BJ (cell line): ENCODE measurements around the gene PCSK2. TPM values are rescaled to one million over a fixed set of nuclear protein-coding genes. Genes with fewer than 3 reads are reported as not detected.

ENCODE experiments used
- CTCF ChIA-PET: fragments of 350-600 bp; formaldehyde crosslinking; extraction: SDS; loops from one replicate; lab custom pipeline; 2021; ENCODE audit warnings: antibody characterized with exemption, inconsistent platforms; lab: Yijun Ruan, JAX
- POLR2A ChIA-PET: fragments of 300-600 bp; sonication (Branson Sonifier 250); formaldehyde crosslinking; extraction: SDS; loops from one replicate; lab custom pipeline; 2021; ENCODE audit warnings: antibody characterized with exemption; lab: Charles Lee
- DNase-seq: peaks from one replicate; pipeline ENCODE4 v3.0.0-alpha.2; 2011; ENCODE audit warnings: low read depth
- H3K27me3 ChIP-seq: 2 replicates; pipeline ENCODE4 v1.6.0; 2011; ENCODE audit warnings: low read length; ENCODE audit not compliant: control insufficient read depth, insufficient read depth
- H3K36me3 ChIP-seq: 2 replicates; pipeline ENCODE4 v1.5.1; 2011; ENCODE audit warnings: low read length; ENCODE audit not compliant: control insufficient read depth, insufficient read depth
- H3K4me3 ChIP-seq: 2 replicates; pipeline ENCODE4 v1.5.1; 2011; ENCODE audit warnings: low read depth, mild to moderate bottlenecking, control low read depth, low read length
- CTCF ChIP-seq: IDR thresholded peaks from 2 replicates; pipeline ENCODE4 v1.5.1; 2011; ENCODE audit warnings: low read depth, mild to moderate bottlenecking, control low read depth, inconsistent platforms, low read length, moderate library complexity; ENCODE audit not compliant: insufficient read depth
- polyA plus RNA-seq: library from polyadenylated mRNA; depleted of rRNA; stranded (reverse); fragments of >200 nt; gene quantifications from 2 replicates; pipeline ENCODE4 v1.2.3, GENCODE V29; 2011

PCSK2 gene
- polyA plus RNA-seq, 1 experiment = not detected

GRCh38 chr20:17449031-17449430 lies 222.2 kb downstream of the PCSK2 start:
- Histone ChIP-seq H3K4me3 (no peak overlapping the region), H3K27me3 (no peaks in the 10 kb centered on the region; the same call in none of the 2 replicates), H3K36me3 (no peaks in the 10 kb centered on the region)
- POLR2A ChIA-PET = no interaction called here
- CTCF ChIA-PET = interaction anchor here (1.0 kb wide), 1 partner anchor 645 kb away, joined by 6 read pairs; no protein-coding TSS in a partner anchor
- no peak for DNase-seq
- TF ChIP-seq CTCF = no peak

GRCh38 chr20:17452441-17452840 lies 225.6 kb downstream of the PCSK2 start:
- no peak for DNase-seq
- no peak for TF ChIP-seq CTCF
- Histone ChIP-seq H3K4me3 (no peak overlapping the region), H3K36me3 (no peaks in the 10 kb centered on the region), H3K27me3 (no peaks in the 10 kb centered on the region; the same call in 1 of the 2 replicates)
- CTCF ChIA-PET = no interaction called here
- POLR2A ChIA-PET = no interaction called here

- H3K4me3 ChIP-seq = no peak overlapping the region
- POLR2A ChIA-PET = no interaction called here
- no peak for TF ChIP-seq CTCF
- no peak for DNase-seq
- CTCF ChIA-PET = no interaction called here
- no peaks in the 10 kb centered on the region; the same call in 1 of the 2 replicates for H3K27me3 ChIP-seq
- H3K36me3 ChIP-seq = no peaks in the 10 kb centered on the region
These were observed 226.8 kb downstream of the PCSK2 start for GRCh38 chr20:17453592-17453991.

GRCh38 chr20:17456279-17456678 lies 229.4 kb downstream of the PCSK2 start:
- TF ChIP-seq CTCF = no peak
- CTCF ChIA-PET = no interaction called here
- Histone ChIP-seq H3K27me3 (no peaks in the 10 kb centered on the region; the same call in 1 of the 2 replicates), H3K4me3 (no peak overlapping the region), H3K36me3 (no peaks in the 10 kb centered on the region)
- DNase-seq = no peak
- POLR2A ChIA-PET = no interaction called here

- POLR2A ChIA-PET = no interaction called here
These were observed 230.2 kb downstream of the PCSK2 start for GRCh38 chr20:17457079-17457478.

More at GRCh38 chr20:17457079-17457478, 230.2 kb downstream of the PCSK2 start:
- no peaks in the 10 kb centered on the region; the same call in 1 of the 2 replicates for H3K27me3 ChIP-seq
- no peaks in the 10 kb centered on the region for H3K36me3 ChIP-seq
- CTCF ChIA-PET = no interaction called here
- DNase-seq = no peak
- no peak overlapping the region for H3K4me3 ChIP-seq
- no peak for TF ChIP-seq CTCF
